WTC11 (cell line): Measurements from ENCODE around the gene SCN8A. TPM values are rescaled to one million over a fixed set of nuclear protein-coding genes. Genes with fewer than 3 reads are reported as not detected.

ENCODE experiments used
- ATAC-seq: fragments of 200-7000 bp; cut with Tn5 transposase; 2 replicates; pipeline ENCODE4 v1.10.0; 2021; ENCODE audit warnings: mild to moderate bottlenecking, moderate library complexity
- CTCF ChIA-PET: fragments of 300-600 bp; sonication (Branson Sonifier 250); formaldehyde crosslinking; loops from one replicate; lab custom pipeline; 2021; ENCODE audit warnings: antibody characterized with exemption; lab: Charles Lee
- POLR2A ChIA-PET: fragments of 350-600 bp; sonication (Branson Sonifier 250); formaldehyde crosslinking; loops from one replicate; lab custom pipeline; 2021; ENCODE audit warnings: antibody characterized with exemption; lab: Charles Lee
- DNase-seq: peaks from one replicate; pipeline ENCODE4 v3.0.0; 2021; ENCODE audit warnings: low spot score
- H3K27ac Mint-ChIP-seq: 2 replicates; pipeline ENCODE4 v1.8.0; 2021; ENCODE audit warnings: mixed read lengths
- H3K27me3 Mint-ChIP-seq: 2 replicates; pipeline ENCODE4 v1.8.0; 2021; ENCODE audit warnings: low read depth, mild to moderate bottlenecking, moderate library complexity, mixed read lengths
- H3K36me3 Mint-ChIP-seq: 2 replicates; pipeline ENCODE4 v1.8.0; 2021; ENCODE audit warnings: mixed read lengths
- H3K4me1 Mint-ChIP-seq: 2 replicates; pipeline ENCODE4 v1.8.0; 2022; ENCODE audit warnings: mixed read lengths
- H3K4me3 Mint-ChIP-seq: 2 replicates; pipeline ENCODE4 v1.8.0; 2021; ENCODE audit warnings: mild to moderate bottlenecking, moderate library complexity, mixed read lengths
- H3K9me3 Mint-ChIP-seq: 2 replicates; pipeline ENCODE4 v1.8.0; 2021; ENCODE audit warnings: mixed read lengths
- ARID4B ChIP-seq: sonication (generic); formaldehyde crosslinking; IDR thresholded peaks from 2 replicates; pipeline ENCODE4 v1.8.0; 2023; ENCODE audit warnings: missing genetic modification reagents, mild to moderate bottlenecking, borderline replicate concordance
- ERG ChIP-seq: fragments of 250-450 bp; sonication (Bioruptor Pico); IDR thresholded peaks from 2 replicates; pipeline ENCODE4 v1.8.0; 2021; ENCODE audit warnings: mild to moderate bottlenecking
- MAX ChIP-seq: sonication (generic); formaldehyde crosslinking; IDR thresholded peaks from 2 replicates; pipeline ENCODE4 v1.8.0; 2022; ENCODE audit warnings: mild to moderate bottlenecking, missing genetic modification reagents
- MLX ChIP-seq: sonication (generic); formaldehyde crosslinking; IDR thresholded peaks from 2 replicates; pipeline ENCODE4 v1.8.1; 2023; ENCODE audit warnings: mild to moderate bottlenecking, missing genetic modification reagents, moderate library complexity
- NFE2L1 ChIP-seq: sonication (generic); formaldehyde crosslinking; IDR thresholded peaks from 2 replicates; pipeline ENCODE4 v1.8.1; 2023; ENCODE audit warnings: missing genetic modification reagents
- NR1H2 ChIP-seq: sonication (generic); formaldehyde crosslinking; IDR thresholded peaks from 2 replicates; pipeline ENCODE4 v1.9.0; 2021; ENCODE audit warnings: mild to moderate bottlenecking, moderate library complexity, missing genetic modification reagents
- RELA ChIP-seq: sonication (generic); formaldehyde crosslinking; IDR thresholded peaks from 2 replicates; pipeline ENCODE4 v1.8.1; 2022; ENCODE audit warnings: missing genetic modification reagents, mild to moderate bottlenecking, borderline replicate concordance
- RORB ChIP-seq: fragments of 250-450 bp; sonication (Bioruptor Pico); IDR thresholded peaks from 2 replicates; pipeline ENCODE4 v1.9.0; 2021; ENCODE audit warnings: mild to moderate bottlenecking
- SMAD3 ChIP-seq: sonication (generic); formaldehyde crosslinking; IDR thresholded peaks from 2 replicates; pipeline ENCODE4 v1.8.0; 2022; ENCODE audit warnings: missing genetic modification reagents, mild to moderate bottlenecking, borderline replicate concordance
- SOX15 ChIP-seq: fragments of 250-450 bp; sonication (Bioruptor Pico); IDR thresholded peaks from 2 replicates; pipeline ENCODE4 v1.9.0; 2021; ENCODE audit warnings: mild to moderate bottlenecking
- TEAD4 ChIP-seq: sonication (generic); formaldehyde crosslinking; IDR thresholded peaks from 2 replicates; pipeline ENCODE4 v1.8.0; 2022; ENCODE audit warnings: mild to moderate bottlenecking, missing genetic modification reagents
- TP53 ChIP-seq: sonication (generic); formaldehyde crosslinking; IDR thresholded peaks from 2 replicates; pipeline ENCODE4 v1.8.1; 2023; ENCODE audit warnings: mild to moderate bottlenecking, missing genetic modification reagents
- ZNF121 ChIP-seq: sonication (generic); formaldehyde crosslinking; IDR thresholded peaks from 2 replicates; pipeline ENCODE4 v1.8.0; 2023; ENCODE audit warnings: missing genetic modification reagents
- ZNF263 ChIP-seq: sonication (generic); formaldehyde crosslinking; IDR thresholded peaks from 2 replicates; pipeline ENCODE4 v1.8.1; 2022; ENCODE audit warnings: low read depth, mild to moderate bottlenecking, moderate library complexity, missing genetic modification reagents
- ZNF425 ChIP-seq: fragments of 250-450 bp; sonication (Bioruptor Pico); conservative IDR thresholded peaks from 2 replicates; pipeline ENCODE4 v1.9.0; 2021; ENCODE audit warnings: mild to moderate bottlenecking
- total RNA-seq: library from RNA; stranded (reverse); gene quantifications from 3 replicates; pipeline ENCODE4 v1.2.3, GENCODE V29; 2021

The SCN8A gene
- total RNA-seq, 1 experiment from 2014 or later: 14.4 TPM

GRCh38 chr12:51579321-51579850 is 11.6 kb upstream of the SCN8A start:
- POLR2A ChIA-PET: no interaction called here
- ATAC-seq: no peak
- CTCF ChIA-PET: no interaction called here
- no peak overlapping the region for H3K27ac Mint-ChIP-seq
- H3K4me3 Mint-ChIP-seq: no peak overlapping the region
- TF ChIP-seq ERG: no peak
- TF ChIP-seq NFE2L1 (CRISPR knock-in tag): no peak
- no peaks in the 10 kb centered on the region for H3K4me1 Mint-ChIP-seq
- H3K36me3 Mint-ChIP-seq: peaks cover 12% of the 10 kb centered on the region
- H3K9me3 Mint-ChIP-seq: peaks cover 33% of the 10 kb centered on the region
- no peak for DNase-seq
- peaks cover 4% of the 10 kb centered on the region; the same call in 1 of the 2 replicates for H3K27me3 Mint-ChIP-seq

GRCh38 chr12:51589060-51589459 is 2.0 kb upstream of the SCN8A start:
- Mint-ChIP-seq H3K36me3 (no peaks in the 10 kb centered on the region), H3K4me1 (peaks cover 27% of the 10 kb centered on the region), H3K9me3 (no peaks in the 10 kb centered on the region; the same call in 1 of the 2 replicates), H3K4me3 (no peak overlapping the region), H3K27ac (no peak overlapping the region), H3K27me3 (peaks cover 15% of the 10 kb centered on the region)
- ChIA-PET CTCF (interaction anchor here (1.8 kb wide), 1 partner anchor 57 kb away, joined by 6 read pairs; no protein-coding TSS in a partner anchor), POLR2A (no interaction called here)
- DNase-seq (no peak), ATAC-seq (no peak)
- TF ChIP-seq RORB (CRISPR knock-in tag) (no peak), TEAD4 (CRISPR knock-in tag) (no peak), TP53 (CRISPR knock-in tag) (no peak), RELA (CRISPR knock-in tag) (no peak), ZNF263 (no peak), MAX (no peak), ARID4B (CRISPR knock-in tag) (no peak), NR1H2 (CRISPR knock-in tag) (no peak), ZNF425 (CRISPR knock-in tag) (no peak), SMAD3 (CRISPR knock-in tag) (no peak), ZNF121 (CRISPR knock-in tag) (no peak), MLX (CRISPR knock-in tag) (no peak), SOX15 (CRISPR knock-in tag) (no peak)
